NCI-H1694 treated with DMSO at 0.1 percent for 48 hours (cell line): ENCODE data around the gene NFU1.
"Not testable (repeated sequence)": the region's sequence is repeated elsewhere in the genome, so short reads cannot be mapped to it uniquely, and the experiment has no call there.

Experiments used
- DNase-seq: peaks from one replicate; lab custom pipeline; 2025; lab: John Stamatoyannopoulos, UW

NFU1 gene

GRCh38 chr2:69450735-69451416 lies 13.6 kb upstream of the NFU1 start:
- DNase-seq, result no peak

- no peak for DNase-seq
Measured at GRCh38 chr2:69449906-69450305, 12.7 kb upstream of the NFU1 start.

DNA sequence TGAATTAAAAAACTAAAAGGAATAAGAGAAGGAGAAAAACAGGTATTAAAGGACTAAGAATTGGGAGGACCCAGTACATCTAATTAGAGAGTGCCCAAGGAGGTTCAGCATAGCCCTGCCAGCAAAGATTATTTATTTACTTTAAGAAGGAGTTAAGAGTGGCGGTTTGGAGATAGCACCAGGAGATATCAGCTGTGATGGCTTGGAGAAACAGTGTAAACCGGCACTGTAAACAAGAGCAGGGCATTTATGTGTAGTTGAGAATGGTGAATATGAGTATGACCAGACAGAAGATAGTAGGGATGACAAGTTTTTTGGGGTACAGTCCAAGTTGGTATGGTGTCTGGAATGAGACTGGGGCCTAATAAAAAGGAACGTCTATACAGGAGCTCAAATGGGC lies 6.4 kb upstream of the NFU1 start:
- DNase-seq, result not testable (repeated sequence)

GRCh38 chr2:69439499-69439898 lies 2.3 kb upstream of the NFU1 start:
- not testable (repeated sequence) for DNase-seq

DNA sequence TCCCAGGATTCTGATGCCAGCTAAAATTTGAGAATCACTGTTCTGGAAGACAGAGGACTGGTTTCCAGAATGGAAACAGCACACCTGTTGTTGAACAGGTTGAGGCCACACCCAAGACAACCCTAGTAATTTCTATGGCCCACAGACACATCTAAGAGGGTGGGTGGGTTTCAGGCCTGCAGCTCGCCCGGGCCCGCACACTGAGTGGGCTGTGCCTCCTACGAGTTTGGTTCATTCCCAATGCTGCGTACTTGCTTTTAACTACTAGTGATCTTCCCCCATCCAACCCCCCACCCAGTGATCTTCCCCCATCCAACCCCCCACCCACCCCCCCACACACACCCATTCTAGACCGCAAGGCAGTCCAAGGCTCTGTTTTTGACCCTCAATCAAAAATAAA lies 1.3 kb upstream of the NFU1 start:
- DNase-seq, result no peak

- DNase-seq, result no peak
Measured at GRCh38 chr2:69437751-69438154, 518 bp upstream of the NFU1 start.

DNA sequence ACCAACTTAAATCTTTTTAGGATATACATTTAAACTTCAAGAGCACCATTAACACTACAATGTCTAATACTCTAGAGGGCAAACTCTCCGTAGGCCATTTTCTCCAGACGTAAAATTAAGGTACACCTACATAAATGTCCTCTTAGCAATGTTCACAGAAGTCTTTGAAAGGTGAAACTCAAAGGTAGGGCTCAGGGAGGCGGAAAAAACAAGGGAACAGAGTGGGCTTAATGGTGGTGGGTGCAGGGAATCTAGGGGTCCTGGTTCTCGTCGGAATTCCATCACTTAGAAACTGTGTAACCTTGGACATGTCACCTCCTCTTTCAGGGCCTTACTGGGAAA lies 668 bp downstream of the NFU1 start:
- peak; percentile 56 for DNase-seq

DNA sequence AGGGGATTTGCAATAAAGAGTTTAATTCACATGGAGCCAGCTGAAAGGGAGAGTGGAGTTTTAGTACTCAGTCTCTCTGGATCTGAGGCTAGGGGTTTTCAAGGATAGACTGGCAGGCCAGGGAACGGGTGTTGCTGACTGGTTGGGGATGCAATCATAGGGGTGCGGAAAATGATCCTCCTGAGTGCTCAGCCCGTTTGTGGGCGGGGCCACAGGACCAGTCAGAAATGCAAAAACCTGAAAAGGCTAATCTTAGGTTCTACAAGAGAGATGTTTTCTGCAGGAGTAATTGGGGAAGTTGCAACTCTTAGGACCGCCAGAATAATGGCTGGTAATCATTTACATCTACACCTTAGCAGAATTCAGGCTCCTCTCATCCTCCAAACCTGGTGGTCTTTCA lies 2.5 kb downstream of the NFU1 start:
- no peak for DNase-seq

- no peak for DNase-seq
Measured at GRCh38 chr2:69429491-69430183, 7.6 kb downstream of the NFU1 start.

DNA sequence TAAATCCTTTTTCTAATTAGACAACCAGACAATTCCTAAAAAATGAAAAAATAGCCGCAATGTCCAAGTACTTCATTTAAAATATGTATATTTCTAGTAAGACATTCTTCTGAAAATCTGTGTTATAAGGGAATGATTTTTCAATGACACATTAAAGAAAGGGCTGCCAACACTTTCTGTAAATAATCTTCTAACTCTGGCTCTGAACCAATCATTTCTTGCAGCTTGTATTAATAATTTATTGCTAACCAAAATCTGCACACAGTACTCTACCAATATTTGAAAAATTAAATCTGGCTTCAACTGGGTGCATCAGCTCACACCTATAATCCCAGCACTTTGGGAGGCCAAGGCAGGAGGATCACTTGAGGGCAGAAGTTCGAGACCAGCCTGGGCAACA lies 8.3 kb downstream of the NFU1 start:
- DNase-seq, result no peak

- no peak for DNase-seq
Measured at GRCh38 chr2:69424419-69424818, 12.8 kb downstream of the NFU1 start.

DNA sequence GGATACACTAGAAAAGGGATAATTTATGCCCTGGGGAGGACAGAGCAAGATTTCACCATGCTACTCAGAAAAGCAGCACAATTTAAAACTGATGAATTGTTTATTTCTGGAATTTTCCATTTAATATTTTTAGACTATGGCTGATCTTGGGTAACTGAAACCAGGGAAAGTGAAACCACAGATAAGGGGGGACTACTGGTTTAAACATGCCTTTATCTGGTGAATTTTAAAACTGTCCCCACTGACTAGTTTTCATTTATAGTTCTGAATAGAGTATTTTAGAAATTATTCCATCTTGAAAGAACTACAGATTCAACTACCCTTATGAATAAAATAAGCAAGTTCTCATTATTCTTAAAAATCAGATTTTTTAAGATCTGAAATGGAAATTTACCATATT lies 15.0 kb downstream of the NFU1 start:
- no peak for DNase-seq

DNA sequence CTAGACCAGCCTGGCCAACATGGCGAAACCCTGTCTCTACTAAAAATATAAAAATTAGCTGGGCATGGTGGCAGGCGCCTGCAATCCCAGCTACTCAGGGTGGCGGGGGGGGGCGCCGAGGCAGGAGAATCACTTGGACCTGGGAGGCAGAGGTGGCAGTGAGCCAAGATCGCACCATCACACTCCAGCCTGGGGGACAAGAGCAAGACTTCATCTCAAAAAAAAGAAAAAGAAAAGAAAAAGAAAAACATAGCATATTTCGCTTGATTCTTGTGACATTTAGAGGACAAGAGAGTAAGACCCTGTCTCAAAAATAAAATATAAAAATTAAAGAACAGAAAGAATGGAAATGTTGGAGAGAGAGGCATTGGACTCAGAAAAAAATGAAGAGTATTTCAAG lies 18.1 kb downstream of the NFU1 start:
- not testable (repeated sequence) for DNase-seq

GRCh38 chr2:69416147-69416546 lies 21.1 kb downstream of the NFU1 start:
- DNase-seq, result no peak

DNA sequence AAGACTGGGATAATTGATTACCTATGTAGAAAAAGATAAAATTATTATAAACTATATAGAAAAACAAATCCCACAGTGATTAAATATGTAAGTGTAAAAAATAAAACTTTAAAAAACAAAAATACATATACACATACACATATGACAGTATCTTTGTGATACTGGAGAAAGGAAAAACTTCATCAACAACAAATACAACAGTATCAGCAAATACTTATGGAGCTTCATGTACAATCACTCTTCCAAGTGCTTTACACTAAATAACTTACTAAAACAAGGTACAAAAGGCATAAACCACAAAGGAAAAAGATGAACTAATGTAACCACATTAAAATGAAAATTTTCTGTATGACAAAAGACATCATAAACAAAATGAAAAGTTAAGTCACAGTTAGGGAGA lies 26.1 kb downstream of the NFU1 start:
- no peak for DNase-seq

GRCh38 chr2:69405306-69405705 lies 31.9 kb downstream of the NFU1 start:
- no peak for DNase-seq

DNA sequence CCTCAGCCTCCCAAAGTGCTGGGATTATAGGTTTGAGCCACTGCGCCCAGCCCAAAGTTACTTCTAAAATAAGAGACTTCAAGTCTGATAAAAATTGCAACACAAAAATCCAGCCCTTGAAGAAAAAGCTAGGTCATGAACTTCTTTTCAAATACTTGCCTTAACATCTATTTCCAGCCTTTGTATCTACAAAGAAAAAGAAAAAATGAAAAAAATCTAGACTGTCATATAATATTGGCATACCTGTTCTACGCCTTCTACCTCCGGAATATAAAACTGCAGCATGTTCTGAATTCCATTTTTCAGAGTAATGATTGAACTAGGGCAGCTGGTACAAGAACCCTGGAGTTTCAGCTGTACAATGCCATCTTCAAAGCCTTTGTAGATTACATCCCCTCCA lies 37.1 kb downstream of the NFU1 start:
- DNase-seq, result no peak

DNA sequence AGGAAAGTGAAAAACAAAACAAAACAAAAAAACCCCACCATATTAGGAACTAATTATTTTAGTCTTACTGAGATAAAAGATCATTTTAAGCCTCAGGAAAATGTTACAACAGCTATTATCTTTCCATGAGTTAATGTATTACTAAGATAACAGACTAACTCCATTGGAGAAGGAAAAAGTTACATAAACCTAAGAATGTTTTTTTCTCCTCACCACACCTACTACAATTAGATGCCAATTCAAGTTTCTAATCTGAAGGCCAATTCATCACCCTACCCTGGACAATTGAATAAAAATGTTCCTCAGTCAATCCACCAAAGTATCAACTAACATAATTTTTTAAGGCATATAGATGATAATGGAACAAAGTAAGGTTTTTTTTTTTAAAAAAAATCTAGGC lies 40.0 kb downstream of the NFU1 start:
- DNase-seq, result no peak

GRCh38 chr2:69395866-69396265 lies 41.4 kb downstream of the NFU1 start:
- DNase-seq, result no peak

DNA sequence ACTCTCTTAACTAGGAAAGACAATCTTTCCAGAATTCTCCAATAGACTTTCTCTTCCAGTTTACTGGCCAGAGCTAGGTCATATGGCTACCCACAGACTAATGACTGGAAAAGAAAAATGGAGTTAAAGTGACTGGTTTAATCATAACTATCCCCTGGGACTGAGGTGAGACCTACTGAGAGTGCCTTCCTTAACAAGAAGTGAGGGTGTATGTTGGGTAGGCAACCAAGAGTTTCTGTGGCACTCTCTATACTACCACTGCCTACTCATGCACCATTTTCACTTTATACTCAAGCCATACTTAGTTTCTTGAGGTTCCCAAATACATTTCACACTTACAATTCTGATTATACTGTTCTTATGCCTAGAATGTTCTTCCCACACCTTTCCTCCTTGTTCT lies 43.3 kb downstream of the NFU1 start:
- no peak for DNase-seq

DNA sequence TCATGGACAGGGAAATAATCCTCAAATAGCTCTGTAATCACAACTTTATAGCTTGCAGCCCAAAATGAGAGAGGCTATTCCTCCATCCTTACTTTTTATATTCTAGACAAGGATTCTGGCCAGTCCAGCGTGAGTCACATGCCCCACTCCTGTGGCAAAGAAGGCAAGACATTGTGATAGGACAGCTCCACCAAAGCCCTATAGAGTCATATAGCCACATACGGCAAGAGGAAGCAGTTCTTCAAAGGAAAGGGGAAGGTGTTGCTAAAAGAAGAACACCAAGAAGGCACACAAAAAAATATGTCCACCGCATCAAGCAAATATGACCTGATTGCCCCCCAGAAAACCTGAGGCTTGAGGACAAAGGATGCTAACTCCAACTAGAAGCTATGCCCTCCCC lies 46.8 kb downstream of the NFU1 start:
- DNase-seq, result no peak

DNA sequence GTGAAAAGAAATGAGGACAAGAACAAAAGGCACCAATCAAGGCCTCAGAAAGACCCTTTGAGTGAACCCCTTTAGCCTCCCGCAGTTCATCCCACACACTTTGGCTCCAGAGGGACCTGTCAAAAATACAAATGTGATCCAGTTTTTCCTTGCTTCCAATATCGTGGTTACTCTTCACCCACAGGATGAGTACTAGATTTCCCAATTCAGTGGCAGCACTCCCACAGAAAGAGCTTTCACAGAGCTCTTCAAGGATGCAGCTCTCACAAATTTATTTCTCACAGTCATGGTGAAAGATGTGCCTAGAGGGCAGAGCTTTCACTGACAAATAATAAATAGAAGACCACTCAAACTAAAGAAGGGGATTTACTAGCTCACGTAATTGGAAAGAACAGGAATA lies 47.2 kb downstream of the NFU1 start:
- no peak for DNase-seq

DNA sequence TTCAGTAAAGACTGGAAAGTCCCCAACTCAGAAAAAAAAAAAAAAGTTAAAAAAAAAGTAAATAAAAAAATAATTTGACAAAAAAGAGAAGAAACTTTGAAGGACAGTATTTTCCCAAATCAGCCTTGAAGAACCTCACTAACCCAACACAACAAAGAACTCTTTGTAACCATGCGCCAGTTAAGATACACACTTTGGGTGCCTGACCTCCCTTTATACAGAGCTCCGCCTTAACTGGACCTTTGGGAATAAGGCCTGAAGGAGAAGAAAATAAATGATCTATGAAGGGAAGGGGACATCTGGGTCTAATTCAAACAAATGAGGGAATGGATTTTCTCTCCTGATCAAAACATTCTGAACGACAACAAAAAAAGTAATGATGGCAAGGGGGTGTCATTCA lies 48.0 kb downstream of the NFU1 start:
- no peak for DNase-seq
